ENCODE data around the gene RNF151.
"Not testable (repeated sequence)": the region's sequence is repeated elsewhere in the genome, so short reads cannot be mapped to it uniquely, and the experiment has no call there.

The RNF151 gene

GRCh38 chr16:1966460-1966859, at the start of gene RNF151:
RNF151 (plus strand) TSS chr16:1966856; CDS start chr16:1966882, 26 bp downstream.
- DNase-seq (ENCODE audit: extremely low read depth in 1 of 2, low read depth in 1 of 2), result no peak

GRCh38 chr16:1917056-1917664, 49.5 kb upstream of the RNF151 start:
- no peak for DNase-seq (ENCODE audit: extremely low read depth in 1 of 2, low read depth in 1 of 2)

GRCh38 chr16:1917665-1918350, 48.8 kb upstream of the RNF151 start:
- DNase-seq (ENCODE audit: extremely low read depth in 1 of 2, low read depth in 1 of 2), result no peak

GRCh38 chr16:1918351-1919326, 48.0 kb upstream of the RNF151 start, which contains the start of gene HS3ST6:
HS3ST6 (minus strand) TSS chr16:1918415; CDS start chr16:1918323, 92 bp downstream.
- no peak for DNase-seq (ENCODE audit: extremely low read depth in 1 of 2, low read depth in 1 of 2)

GRCh38 chr16:1919327-1919998, 47.2 kb upstream of the RNF151 start:
- DNase-seq (ENCODE audit: extremely low read depth in 1 of 2, low read depth in 1 of 2), result no peak

- DNase-seq (ENCODE audit: extremely low read depth in 1 of 2, low read depth in 1 of 2), result not testable (repeated sequence)
Measured at GRCh38 chr16:1920122-1920521, 46.5 kb upstream of the RNF151 start.

GRCh38 chr16:1920727-1921171, 45.9 kb upstream of the RNF151 start:
- no peak for DNase-seq (ENCODE audit: extremely low read depth in 1 of 2, low read depth in 1 of 2)

GRCh38 chr16:1922357-1922756, 44.3 kb upstream of the RNF151 start:
- DNase-seq (ENCODE audit: extremely low read depth in 1 of 2, low read depth in 1 of 2), result no peak

- no peak for DNase-seq (ENCODE audit: extremely low read depth in 1 of 2, low read depth in 1 of 2)
Measured at GRCh38 chr16:1923299-1924034, 43.2 kb upstream of the RNF151 start.

- DNase-seq (ENCODE audit: extremely low read depth in 1 of 2, low read depth in 1 of 2), result no peak
Measured at GRCh38 chr16:1924095-1924494, 42.6 kb upstream of the RNF151 start.

GRCh38 chr16:1926271-1926670, 40.4 kb upstream of the RNF151 start:
- DNase-seq (ENCODE audit: extremely low read depth in 1 of 2, low read depth in 1 of 2), result no peak

GRCh38 chr16:1929105-1929504, 37.6 kb upstream of the RNF151 start:
- DNase-seq (ENCODE audit: extremely low read depth in 1 of 2, low read depth in 1 of 2), result no peak

GRCh38 chr16:1929578-1930337, 36.9 kb upstream of the RNF151 start:
- DNase-seq (ENCODE audit: extremely low read depth in 1 of 2, low read depth in 1 of 2), result peak; percentile 70 to 94

GRCh38 chr16:1930338-1930720, 36.3 kb upstream of the RNF151 start:
- no peak for DNase-seq (ENCODE audit: extremely low read depth in 1 of 2, low read depth in 1 of 2)

- DNase-seq (ENCODE audit: extremely low read depth in 1 of 2, low read depth in 1 of 2), result no peak
Measured at GRCh38 chr16:1932050-1933028, 34.3 kb upstream of the RNF151 start.

- DNase-seq (ENCODE audit: extremely low read depth in 1 of 2, low read depth in 1 of 2), result no peak
Measured at GRCh38 chr16:1933097-1933661, 33.5 kb upstream of the RNF151 start.

- DNase-seq (ENCODE audit: extremely low read depth in 1 of 2, low read depth in 1 of 2), result no peak
Measured at GRCh38 chr16:1936945-1937479, 29.6 kb upstream of the RNF151 start.

GRCh38 chr16:1938316-1938715, 28.3 kb upstream of the RNF151 start:
- DNase-seq (ENCODE audit: extremely low read depth in 1 of 2, low read depth in 1 of 2), result no peak
